Bronchial epithelial cell (primary cell): Measurements from ENCODE around the gene UPF1. TPM values are rescaled to one million over a fixed set of nuclear protein-coding genes. Genes with fewer than 3 reads are reported as not detected.
A peak's percentile ranks its signal among the peaks of the same experiment; 100 is the strongest.

Experiments used
- DNase-seq: peaks from one replicate; pipeline ENCODE4 v3.0.0-alpha.2; 2010; ENCODE audit warnings: low read depth
- FAIRE-seq: peaks from 2 replicates; lab custom pipeline; 2011; peaks lifted over from hg19 to GRCh38; lab: Jason Lieb, UNC
- H3K27me3 ChIP-seq: 2 replicates; pipeline ENCODE4 v1.5.1; 2011; ENCODE audit warnings: low read length; ENCODE audit not compliant: control insufficient read depth, insufficient read depth
- H3K36me3 ChIP-seq: 2 replicates; pipeline ENCODE4 v1.5.1; 2011; ENCODE audit warnings: low read length; ENCODE audit not compliant: control insufficient read depth, insufficient read depth
- H3K4me3 ChIP-seq: 2 replicates; pipeline ENCODE4 v1.5.1; 2011; ENCODE audit warnings: mild to moderate bottlenecking, low read depth, low read length, control low read depth
- CTCF ChIP-seq: IDR thresholded peaks from 2 replicates; pipeline ENCODE4 v1.5.1; 2011; ENCODE audit warnings: mild to moderate bottlenecking, moderate library complexity, low read length, control low read depth, inconsistent platforms; ENCODE audit not compliant: insufficient read depth, severe bottlenecking
- total RNA-seq: library from RNA; depleted of rRNA; stranded (reverse); fragments of >200 nt; gene quantifications from 2 replicates; pipeline ENCODE4 v1.2.1, GENCODE V29; 2014

The UPF1 gene
- total RNA-seq, 1 donor from 2014 or later, result 82.9 TPM

- H3K4me3 ChIP-seq, result no peak overlapping the region
- no peak for TF ChIP-seq CTCF
- no peaks in the 10 kb centered on the region for H3K36me3 ChIP-seq
- no peak for FAIRE-seq
- H3K27me3 ChIP-seq, result no peaks in the 10 kb centered on the region
- DNase-seq, result no peak
Measured at GRCh38 chr19:18830488-18830887, 1.3 kb upstream of the UPF1 start.

DNA sequence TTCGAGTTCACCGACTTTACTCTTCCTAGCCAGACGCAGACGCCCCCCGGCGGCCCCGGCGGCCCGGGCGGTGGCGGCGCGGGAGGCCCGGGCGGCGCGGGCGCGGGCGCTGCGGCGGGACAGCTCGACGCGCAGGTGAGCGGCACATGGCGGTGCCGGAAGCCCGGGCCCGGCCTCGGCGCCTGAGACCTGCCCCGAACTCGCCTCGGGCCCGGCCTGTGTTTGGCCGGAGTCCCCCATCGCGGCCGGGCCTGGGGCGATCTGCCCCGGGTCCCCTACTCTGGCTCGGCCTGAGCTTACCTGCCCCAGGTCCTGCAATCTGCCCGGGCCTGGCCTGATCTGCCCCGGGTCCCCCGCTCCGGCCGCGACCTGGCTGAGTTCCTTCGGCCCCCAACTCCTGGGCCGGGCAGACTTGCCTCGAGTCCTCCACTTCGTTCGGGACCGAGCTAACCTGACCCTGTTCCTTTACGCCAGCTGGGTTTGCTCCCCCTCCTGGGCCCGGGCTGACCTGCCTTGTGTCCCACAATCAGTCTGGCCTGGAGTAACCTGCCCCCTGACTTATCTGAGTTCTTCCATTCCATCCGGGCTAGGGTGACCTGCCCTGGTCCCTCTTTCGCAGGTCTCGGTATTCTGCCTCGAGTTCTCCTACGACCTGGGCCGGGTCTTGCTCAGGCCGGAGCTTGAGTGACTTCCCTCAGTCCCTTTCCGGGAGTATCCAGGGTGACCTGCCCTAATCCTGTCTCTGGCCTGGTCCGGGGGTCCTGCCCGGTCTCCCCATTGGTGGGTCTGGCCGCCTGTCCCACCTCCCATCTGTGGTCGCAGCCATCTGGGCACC, 764 bp downstream of the UPF1 start:
- Histone ChIP-seq H3K27me3 (no peaks in the 10 kb centered on the region), H3K4me3 (peak overlapping the region; percentile 65), H3K36me3 (peaks cover 2% of the 10 kb centered on the region)
- DNase-seq (no peak), FAIRE-seq (no peak)
- TF ChIP-seq CTCF, result peak; percentile 32

DNA sequence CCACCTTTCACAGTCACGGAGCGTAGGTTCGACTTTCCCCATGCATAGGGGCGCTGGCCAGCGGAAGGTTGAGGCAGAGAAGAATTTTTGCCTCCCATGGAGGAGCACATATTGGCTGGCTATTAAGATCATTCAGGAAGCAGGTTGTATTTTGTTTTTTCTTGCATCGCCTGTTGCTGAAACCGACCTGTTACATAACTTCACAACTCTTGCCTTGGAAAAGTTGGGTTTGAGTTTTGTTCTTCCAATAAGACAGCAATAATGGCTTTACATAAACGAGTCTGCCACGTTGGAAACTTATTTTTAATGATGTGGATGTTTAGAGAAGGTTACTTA, 1.4 kb downstream of the UPF1 start:
- H3K36me3 ChIP-seq, result peaks cover 2% of the 10 kb centered on the region
- no peak for TF ChIP-seq CTCF
- H3K27me3 ChIP-seq, result no peaks in the 10 kb centered on the region
- H3K4me3 ChIP-seq, result peak overlapping the region; percentile 65
- no peak for FAIRE-seq
- DNase-seq, result no peak

- DNase-seq (no peak), FAIRE-seq (no peak)
- H3K36me3 ChIP-seq, result peaks cover 2% of the 10 kb centered on the region
- peak overlapping the region; percentile 65 for H3K4me3 ChIP-seq
- TF ChIP-seq CTCF, result no peak
- no peaks in the 10 kb centered on the region for H3K27me3 ChIP-seq
Measured at GRCh38 chr19:18833849-18834643, 2.3 kb downstream of the UPF1 start.

GRCh38 chr19:18834644-18834984, 2.9 kb downstream of the UPF1 start:
- DNase-seq (no peak), FAIRE-seq (no peak)
- Histone ChIP-seq H3K27me3 (no peaks in the 10 kb centered on the region), H3K36me3 (peaks cover 2% of the 10 kb centered on the region), H3K4me3 (no peak overlapping the region)
- no peak for TF ChIP-seq CTCF
